CD4-positive, alpha-beta T cell (primary cell): ENCODE results near the gene TNS3. TPM values are rescaled to one million over a fixed set of nuclear protein-coding genes. Genes with fewer than 3 reads are reported as not detected.

Source experiments
- ATAC-seq: fragments of 200-7000 bp; cut with Tn5 transposase; one replicate; pipeline ENCODE4 v1.10.0; 2022; ENCODE audit warnings: mild to moderate bottlenecking; ENCODE audit not compliant: poor library complexity
- CTCF ChIA-PET: fragments of 350-600 bp; sonication (Branson Sonifier 250); formaldehyde crosslinking; loops from one replicate; lab custom pipeline; 2021; ENCODE audit warnings: antibody characterized with exemption, inconsistent platforms; lab: Charles Lee
- POLR2A ChIA-PET: fragments of 350-600 bp; sonication (Branson Sonifier 250); formaldehyde crosslinking; loops from one replicate; lab custom pipeline; 2021; ENCODE audit warnings: antibody characterized with exemption, inconsistent platforms; lab: Charles Lee
- DNase-seq, 14 experiments: peaks; one replicate each; pipeline ENCODE4 v3.0.0-alpha.2; 2013 to 2020; ENCODE audit warnings: mixed read lengths in 2 of 14
- H3K27ac ChIP-seq, 2 donors: one replicate each; pipeline versions ENCODE4 v1.5.1 to v1.7.0; 2013; ENCODE audit warnings: low read length in 2 of 2, low read depth in 1 of 2, mild to moderate bottlenecking in 1 of 2
- H3K27me3 ChIP-seq, 2 experiments: 1 replicate in 1 of 2; 2 replicates in 1 of 2; pipeline versions ENCODE4 v1.6.1 to v1.7.0; 2013; ENCODE audit warnings: low read length in 2 of 2, control low read depth in 1 of 2, mild to moderate bottlenecking in 1 of 2, moderate library complexity in 1 of 2; ENCODE audit not compliant: insufficient read depth in 2 of 2, control insufficient read depth in 1 of 2
- H3K36me3 ChIP-seq: one replicate; pipeline ENCODE4 v1.6.1; 2013; ENCODE audit warnings: low read length, control low read depth; ENCODE audit not compliant: insufficient read depth
- H3K4me1 ChIP-seq: one replicate; pipeline ENCODE4 v1.6.1; 2013; ENCODE audit warnings: low read length, control low read depth; ENCODE audit not compliant: insufficient read depth
- H3K4me3 ChIP-seq: one replicate; pipeline ENCODE4 v1.5.1; 2013; ENCODE audit warnings: mild to moderate bottlenecking, low read length, moderate library complexity
- H3K9me3 ChIP-seq, 2 experiments: 1 replicate in 1 of 2; 2 replicates in 1 of 2; pipeline versions ENCODE4 v1.6.1 to v1.7.0; 2013; ENCODE audit warnings: low read length in 2 of 2, mild to moderate bottlenecking in 2 of 2, control low read depth in 1 of 2, moderate library complexity in 1 of 2; ENCODE audit not compliant: control insufficient read depth in 1 of 2, insufficient read depth in 1 of 2
- H3K27ac Mint-ChIP-seq: one replicate; pipeline ENCODE4 v1.8.0; 2020; ENCODE audit warnings: mixed read lengths
- H3K27me3 Mint-ChIP-seq: one replicate; pipeline ENCODE4 v1.8.0; 2021; ENCODE audit warnings: mixed read lengths
- H3K36me3 Mint-ChIP-seq: one replicate; pipeline ENCODE4 v1.8.0; 2021; ENCODE audit warnings: low read depth, mixed read lengths
- H3K4me1 Mint-ChIP-seq: one replicate; pipeline ENCODE4 v1.8.0; 2021; ENCODE audit warnings: low read depth, mixed read lengths
- H3K4me3 Mint-ChIP-seq: one replicate; pipeline ENCODE4 v1.8.0; 2020; ENCODE audit warnings: mild to moderate bottlenecking, mixed read lengths
- H3K9me3 Mint-ChIP-seq: one replicate; pipeline ENCODE4 v1.8.0; 2020; ENCODE audit warnings: mixed read lengths
- intact Hi-C, 2 experiments: fragments of 100-400 bp; cut with DNase I in 1 of 2; cut with micrococcal nuclease in 1 of 2; formaldehyde crosslinking; loops; one replicate each; pipeline versions ENCODE4 v1.15.1 to v1.9.0; 2023 to 2025; cut with DNase I, micrococcal nuclease
- total RNA-seq, 174 experiments: library from RNA in 2 of 174; stranded (reverse) in 2 of 174; gene quantifications; one replicate each; pipeline ENCODE4 v1.2.3 and lab custom pipeline; 2021 to 2026
- TF ChIP-seq, protein P1 (sequence below): fragments of 200-600 bp; IDR thresholded peaks from one replicate; pipeline ENCODE4 v1.8.0; 2022; ENCODE audit warnings: antibody characterized with exemption, mild to moderate bottlenecking

Gene TNS3
- total RNA-seq, 2 experiments from 2014 or later = 0.16 to 0.47 TPM

DNA sequence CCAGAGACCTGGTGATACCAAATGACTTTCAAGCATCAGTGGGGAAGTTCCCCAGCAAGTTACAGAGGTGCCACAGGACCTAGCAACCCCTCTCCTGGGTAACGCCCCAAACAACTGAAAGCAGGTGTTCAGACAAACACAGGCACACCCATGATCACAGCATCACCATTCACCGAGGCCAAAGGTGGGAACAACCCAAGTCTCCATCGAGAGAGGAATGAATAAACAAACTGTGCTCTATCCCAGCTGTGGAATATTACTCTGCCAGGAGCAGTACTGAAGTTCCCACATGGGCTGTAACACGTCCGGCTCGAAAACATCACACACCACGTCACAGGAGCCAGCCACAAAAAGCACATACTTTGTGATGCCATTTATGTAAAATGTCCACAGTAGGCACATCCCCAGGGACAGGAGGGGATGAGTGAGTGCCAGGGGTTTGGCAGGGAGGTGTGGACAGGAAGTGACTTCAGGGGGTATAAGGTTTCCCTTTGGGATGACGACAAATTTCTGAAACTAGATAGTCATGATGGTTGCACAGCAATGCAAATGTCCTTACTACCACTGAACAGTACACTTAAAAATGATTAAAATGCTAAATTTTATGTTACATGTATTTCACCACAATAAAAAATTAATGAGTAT is 222.8 kb downstream of the TNS3 start:
- peaks cover 6% of the 10 kb centered on the region for H3K4me1 Mint-ChIP-seq
- H3K27ac Mint-ChIP-seq = no peak overlapping the region
- H3K9me3 ChIP-seq = peaks cover 0 to 24% of the 10 kb centered on the region in 2 experiments
- DNase-seq (no peak), ATAC-seq (no peak)
- H3K27me3 ChIP-seq = no peaks in the 10 kb centered on the region
- TF ChIP-seq, protein P1, sequence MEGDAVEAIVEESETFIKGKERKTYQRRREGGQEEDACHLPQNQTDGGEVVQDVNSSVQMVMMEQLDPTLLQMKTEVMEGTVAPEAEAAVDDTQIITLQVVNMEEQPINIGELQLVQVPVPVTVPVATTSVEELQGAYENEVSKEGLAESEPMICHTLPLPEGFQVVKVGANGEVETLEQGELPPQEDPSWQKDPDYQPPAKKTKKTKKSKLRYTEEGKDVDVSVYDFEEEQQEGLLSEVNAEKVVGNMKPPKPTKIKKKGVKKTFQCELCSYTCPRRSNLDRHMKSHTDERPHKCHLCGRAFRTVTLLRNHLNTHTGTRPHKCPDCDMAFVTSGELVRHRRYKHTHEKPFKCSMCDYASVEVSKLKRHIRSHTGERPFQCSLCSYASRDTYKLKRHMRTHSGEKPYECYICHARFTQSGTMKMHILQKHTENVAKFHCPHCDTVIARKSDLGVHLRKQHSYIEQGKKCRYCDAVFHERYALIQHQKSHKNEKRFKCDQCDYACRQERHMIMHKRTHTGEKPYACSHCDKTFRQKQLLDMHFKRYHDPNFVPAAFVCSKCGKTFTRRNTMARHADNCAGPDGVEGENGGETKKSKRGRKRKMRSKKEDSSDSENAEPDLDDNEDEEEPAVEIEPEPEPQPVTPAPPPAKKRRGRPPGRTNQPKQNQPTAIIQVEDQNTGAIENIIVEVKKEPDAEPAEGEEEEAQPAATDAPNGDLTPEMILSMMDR = no peak
- no peaks in the 10 kb centered on the region for H3K4me1 ChIP-seq
- intact Hi-C loops = no loop called here
- no peak overlapping the region for H3K4me3 Mint-ChIP-seq
- H3K27ac ChIP-seq = no peak overlapping the region
- POLR2A ChIA-PET = no interaction called here
- CTCF ChIA-PET = no interaction called here
- H3K36me3 ChIP-seq = no peaks in the 10 kb centered on the region
- no peaks in the 10 kb centered on the region for H3K27me3 Mint-ChIP-seq
- H3K9me3 Mint-ChIP-seq = no peaks in the 10 kb centered on the region
- no peak overlapping the region for H3K4me3 ChIP-seq
- H3K36me3 Mint-ChIP-seq = no peaks in the 10 kb centered on the region

GRCh38 chr7:47358357-47358756 is 223.6 kb downstream of the TNS3 start:
- ChIA-PET CTCF (no interaction called here), POLR2A (no interaction called here)
- Histone ChIP-seq H3K4me1 (no peaks in the 10 kb centered on the region), H3K9me3 (peaks cover 0 to 24% of the 10 kb centered on the region in 2 experiments), H3K36me3 (no peaks in the 10 kb centered on the region), H3K27ac (no peak overlapping the region), H3K4me3 (no peak overlapping the region), H3K27me3 (no peaks in the 10 kb centered on the region)
- Mint-ChIP-seq H3K27me3 (no peaks in the 10 kb centered on the region), H3K9me3 (no peaks in the 10 kb centered on the region), H3K4me1 (peaks cover 6% of the 10 kb centered on the region), H3K36me3 (no peaks in the 10 kb centered on the region), H3K4me3 (no peak overlapping the region), H3K27ac (no peak overlapping the region)
- DNase-seq (no peak), ATAC-seq (no peak)
- intact Hi-C loops = no loop called here
- TF ChIP-seq, protein P1 = no peak

GRCh38 chr7:47357863-47358262 is 224.0 kb downstream of the TNS3 start:
- Histone ChIP-seq H3K9me3 (peaks cover 0 to 24% of the 10 kb centered on the region in 2 experiments), H3K27me3 (no peaks in the 10 kb centered on the region), H3K4me1 (no peaks in the 10 kb centered on the region), H3K4me3 (no peak overlapping the region), H3K36me3 (no peaks in the 10 kb centered on the region), H3K27ac (no peak overlapping the region)
- H3K4me1 Mint-ChIP-seq = peaks cover 6% of the 10 kb centered on the region
- H3K27ac Mint-ChIP-seq = no peak overlapping the region
- no peaks in the 10 kb centered on the region for H3K36me3 Mint-ChIP-seq
- ChIA-PET POLR2A (no interaction called here), CTCF (no interaction called here)
- ATAC-seq (no peak), DNase-seq (no peak)
- TF ChIP-seq, protein P1 = no peak
- no peaks in the 10 kb centered on the region for H3K9me3 Mint-ChIP-seq
- H3K27me3 Mint-ChIP-seq = no peaks in the 10 kb centered on the region
- intact Hi-C loops = no loop called here
- no peak overlapping the region for H3K4me3 Mint-ChIP-seq
